DOHH2 (cell line): ENCODE measurements around the gene TMED7.

Experiments
- CTCF ChIP-seq: fragments of 200-600 bp; sonication (generic); IDR thresholded peaks from one replicate; pipeline ENCODE4 v1.5.1; 2014; ENCODE audit warnings: antibody characterized with exemption, mild to moderate bottlenecking, low read depth, low read length; ENCODE audit not compliant: poor library complexity, severe bottlenecking
- EZH2phosphoT487 ChIP-seq: fragments of 200-600 bp; sonication (generic); IDR thresholded peaks from 2 replicates; pipeline ENCODE4 v1.6.1; 2017; ENCODE audit warnings: borderline replicate concordance, mild to moderate bottlenecking, antibody characterized with exemption, low read length, moderate library complexity, mixed read lengths

- TF ChIP-seq CTCF (no peak), EZH2phosphoT487 (no peak)
These were observed 60.6 kb downstream of the TMED7 start for GRCh38 chr5:115565233-115565632.
